Activated CD8-positive, alpha-beta memory T cell treated with anti-CD3 and anti-CD28 coated beads, Interleukin-2, amount 50 U/mL, for 1 hour (primary cell): ENCODE measurements around the gene ACTR1B.
"Not testable (repeated sequence)": the region's sequence is repeated elsewhere in the genome, so short reads cannot be mapped to it uniquely, and the experiment has no call there.

Experiments used
- DNase-seq: peaks from one replicate; pipeline ENCODE4 v3.0.0-alpha.2; 2020; ENCODE audit errors: extremely low read depth

Gene ACTR1B

DNA sequence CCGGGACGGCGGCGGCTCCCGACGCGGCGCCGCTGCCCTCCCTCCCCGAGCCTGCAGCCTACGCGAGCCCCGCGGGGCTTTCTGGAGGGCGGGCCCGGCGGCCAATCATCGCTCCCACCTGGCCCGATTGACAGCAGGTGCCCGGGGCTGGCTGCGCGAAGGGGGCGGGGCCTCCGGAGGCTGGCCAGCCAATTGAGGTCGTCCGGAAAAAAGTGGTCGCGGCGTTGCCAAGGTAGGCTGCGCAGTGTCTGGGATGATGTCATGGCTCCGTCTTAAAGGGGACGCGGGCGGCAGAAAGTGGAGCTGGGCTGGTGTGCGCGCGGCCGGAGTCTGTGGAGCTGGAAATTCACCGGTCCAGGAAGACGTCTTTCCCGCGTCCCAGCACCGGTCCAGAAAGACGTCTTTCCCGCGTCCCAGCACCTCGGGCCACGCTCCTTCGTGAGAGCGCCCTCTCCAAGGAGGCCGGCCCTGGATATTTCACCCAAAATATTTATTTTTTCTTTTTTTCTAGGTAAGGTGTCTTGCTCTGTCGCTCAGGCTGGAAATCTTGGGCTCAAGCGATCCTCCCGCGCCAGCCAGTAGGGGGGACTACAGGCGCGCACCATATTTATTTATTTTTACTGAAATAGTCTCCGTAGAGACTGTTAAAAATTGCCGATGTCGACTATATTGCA is at the start of gene ACTR1B:
ACTR1B (minus strand) TSS at position 83 of the 674 bp plus-strand sequence. CDS start 154 bp downstream, outside the sequence.
- peak; percentile 92 for DNase-seq

DNA sequence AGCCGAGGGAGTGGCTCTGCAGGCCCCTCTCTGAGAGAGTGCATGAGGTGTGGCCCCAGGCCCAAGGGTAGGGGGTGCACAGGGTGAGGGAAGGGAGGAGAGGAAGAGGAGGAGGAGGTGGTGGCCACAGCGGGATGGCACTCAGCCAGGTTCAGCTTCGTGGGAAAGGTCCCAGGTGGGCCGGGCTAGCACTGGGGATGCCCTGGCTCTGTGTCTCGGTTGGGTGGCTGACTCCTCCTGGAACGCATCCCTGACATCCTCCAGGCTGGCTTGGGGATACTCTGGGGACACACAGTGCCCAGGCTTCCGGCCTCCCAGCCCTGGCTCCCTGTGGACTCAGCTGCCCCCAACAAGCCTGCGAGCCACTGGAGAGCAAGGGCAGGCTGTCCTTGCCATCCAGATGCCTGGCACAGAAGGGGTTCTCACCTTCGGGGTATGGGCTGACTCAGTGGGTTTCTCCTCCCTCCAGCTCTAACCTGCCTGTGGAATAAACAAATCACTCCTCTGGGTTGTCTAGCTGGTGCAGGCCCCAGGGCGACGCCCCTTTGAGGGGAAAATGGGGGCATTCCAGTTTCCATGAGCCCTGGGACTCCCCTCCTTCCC is 49.0 kb upstream of the ACTR1B start:
- no peak for DNase-seq

DNA sequence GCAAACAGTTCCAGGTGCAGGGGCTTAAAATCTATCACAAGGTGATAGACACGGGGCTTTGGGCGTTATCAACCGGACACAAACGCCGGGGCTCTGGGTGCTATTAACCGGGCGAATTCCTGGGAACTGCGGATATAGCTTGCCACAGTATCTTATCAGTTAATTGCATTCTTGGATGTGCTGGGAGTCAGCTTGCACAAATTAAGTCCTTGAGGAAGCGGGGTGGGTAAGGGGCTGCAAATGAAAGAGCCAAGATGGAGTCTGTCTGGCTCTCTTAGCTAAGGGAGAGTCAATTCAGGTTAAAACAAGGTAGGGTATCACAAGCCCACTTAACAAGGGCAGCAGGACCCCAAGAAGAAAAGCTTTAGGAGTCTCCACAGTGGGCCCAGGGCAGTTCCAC is 48.3 kb upstream of the ACTR1B start:
- DNase-seq: not testable (repeated sequence)

DNA sequence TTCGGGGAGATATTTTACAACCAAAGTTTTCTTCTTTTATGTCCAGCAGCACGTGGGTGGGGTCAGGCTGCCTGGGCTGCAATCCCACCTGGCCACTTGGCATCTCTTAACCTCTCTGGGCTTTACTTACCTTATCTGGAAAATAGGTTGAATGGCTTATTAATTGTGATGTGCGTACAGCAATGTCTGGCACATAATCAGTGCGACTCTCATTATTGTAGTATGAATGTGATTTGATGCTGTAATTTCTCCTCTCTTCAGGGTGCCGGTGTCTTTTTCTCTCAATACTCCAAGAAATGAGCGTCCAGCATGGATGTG is 47.5 kb upstream of the ACTR1B start:
- no peak for DNase-seq

DNA sequence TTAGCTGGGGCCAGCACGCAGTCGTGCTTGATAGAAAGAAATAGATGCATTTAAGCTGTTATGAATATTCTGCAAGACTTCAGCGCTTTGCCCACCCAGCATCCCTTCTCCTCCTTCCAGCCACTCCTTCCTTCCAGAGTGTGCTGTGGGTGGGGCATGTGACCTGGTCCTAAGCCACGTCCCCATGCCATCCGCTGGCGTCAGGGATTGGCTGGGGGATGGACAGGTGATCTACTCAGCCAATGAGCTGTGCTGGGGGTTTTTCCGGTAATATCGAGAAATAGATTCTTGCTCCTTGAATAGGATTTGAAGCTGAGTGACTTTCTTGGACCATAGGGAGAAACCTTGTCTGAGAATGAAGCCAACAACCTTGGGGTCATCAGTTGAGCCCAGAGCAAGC is 44.8 kb upstream of the ACTR1B start:
- DNase-seq: no peak

DNA sequence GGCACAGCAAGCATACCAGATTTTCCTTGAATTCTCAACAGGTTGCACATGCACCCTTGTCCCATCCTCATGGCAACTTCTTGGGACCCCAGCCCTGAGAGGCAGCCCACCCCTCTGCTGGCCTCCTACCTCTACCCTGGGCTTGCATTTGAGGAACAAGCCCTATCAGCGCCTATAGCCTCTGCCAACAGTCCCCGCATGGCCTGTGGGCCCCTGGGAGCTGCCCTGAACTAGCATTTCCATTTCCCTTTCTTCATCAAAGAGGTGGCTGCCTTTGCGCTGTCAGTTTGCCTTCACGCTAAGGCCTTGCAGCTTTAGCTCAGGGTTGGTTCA is 44.2 kb upstream of the ACTR1B start:
- DNase-seq: no peak

DNA sequence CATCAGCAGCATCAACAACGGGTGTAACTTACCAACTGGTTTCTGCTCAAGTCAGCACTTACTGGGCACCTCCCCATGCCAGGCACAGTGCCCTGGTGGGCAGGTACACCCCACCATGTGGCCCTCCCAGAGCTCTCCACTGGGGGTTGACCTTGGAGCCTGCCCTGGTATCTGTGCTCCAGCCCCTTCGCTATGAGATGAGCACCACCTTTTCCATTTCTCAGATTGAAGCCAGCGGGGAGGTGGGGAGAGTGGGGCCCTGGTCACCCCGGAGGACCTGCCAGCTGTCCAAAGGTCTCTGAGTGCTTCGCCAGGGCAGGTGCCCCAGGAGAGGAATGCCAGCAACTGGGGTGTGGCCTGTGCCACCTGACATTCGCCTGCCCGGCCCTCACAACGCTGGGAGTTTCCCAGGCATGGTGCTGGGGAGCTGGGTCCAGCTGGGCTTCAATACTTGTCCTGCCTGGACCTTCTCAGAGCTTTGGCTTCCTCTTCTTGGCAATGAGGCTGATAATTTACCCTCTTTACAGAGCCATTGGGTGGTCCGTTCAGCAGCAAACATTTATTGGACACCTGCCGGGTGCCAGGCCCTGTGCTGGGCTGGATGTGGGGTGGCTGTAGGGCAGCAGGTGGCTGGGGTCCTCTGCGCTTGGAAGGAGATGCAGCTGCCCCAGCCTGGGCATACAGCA is 43.7 kb upstream of the ACTR1B start:
- DNase-seq: no peak

DNA sequence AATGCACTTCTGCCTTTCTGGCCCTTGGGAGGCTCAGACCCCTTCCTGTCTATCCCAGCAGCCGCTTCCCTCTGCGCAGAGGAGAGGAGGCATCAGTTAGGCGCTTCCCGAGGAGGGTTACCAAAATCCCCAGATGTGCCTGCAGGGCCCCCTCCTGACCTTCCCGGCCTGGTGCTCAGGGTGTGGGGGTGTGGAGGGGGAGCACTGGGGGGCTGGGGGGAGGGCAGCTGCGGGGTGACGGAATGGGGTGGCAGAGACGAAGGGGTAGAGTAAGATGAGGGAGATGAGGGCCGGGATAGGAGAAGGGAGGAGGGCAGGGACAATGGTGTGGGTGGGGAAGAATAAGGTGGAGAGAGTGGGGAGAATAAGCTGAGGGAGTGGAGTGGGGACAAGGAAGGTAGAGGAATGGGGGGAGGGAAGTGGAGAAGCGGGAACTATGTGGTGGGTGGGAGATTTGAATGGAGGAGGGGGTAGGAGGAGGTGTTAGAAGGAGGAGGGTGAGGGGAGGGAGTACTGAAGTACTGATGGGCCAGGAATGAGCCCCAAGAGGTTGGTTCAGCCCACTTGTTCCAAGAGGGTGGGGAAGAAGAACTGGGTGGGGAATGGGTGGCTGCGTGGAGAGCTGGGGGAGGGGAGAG is 43.0 kb upstream of the ACTR1B start:
- DNase-seq: no peak

DNA sequence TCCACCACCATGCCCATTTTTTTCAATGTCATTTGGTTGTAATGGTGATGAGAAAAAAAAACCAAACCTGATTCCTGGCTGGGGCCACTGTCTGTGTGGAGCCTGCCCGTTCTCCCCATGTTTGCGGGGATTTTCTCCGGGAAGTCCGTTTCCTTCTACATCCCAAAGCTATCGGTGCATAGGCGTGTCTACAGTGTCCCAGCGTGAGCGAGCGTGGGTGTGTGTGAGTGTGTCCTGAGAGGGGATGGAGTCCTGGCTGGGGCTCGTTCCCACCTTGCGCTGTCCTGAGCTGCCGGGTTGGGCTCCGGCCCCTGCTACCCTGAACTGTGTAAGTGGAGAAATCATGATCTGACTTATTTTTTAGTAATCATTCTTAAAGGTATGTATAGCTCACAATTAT is 42.3 kb upstream of the ACTR1B start:
- no peak for DNase-seq

DNA sequence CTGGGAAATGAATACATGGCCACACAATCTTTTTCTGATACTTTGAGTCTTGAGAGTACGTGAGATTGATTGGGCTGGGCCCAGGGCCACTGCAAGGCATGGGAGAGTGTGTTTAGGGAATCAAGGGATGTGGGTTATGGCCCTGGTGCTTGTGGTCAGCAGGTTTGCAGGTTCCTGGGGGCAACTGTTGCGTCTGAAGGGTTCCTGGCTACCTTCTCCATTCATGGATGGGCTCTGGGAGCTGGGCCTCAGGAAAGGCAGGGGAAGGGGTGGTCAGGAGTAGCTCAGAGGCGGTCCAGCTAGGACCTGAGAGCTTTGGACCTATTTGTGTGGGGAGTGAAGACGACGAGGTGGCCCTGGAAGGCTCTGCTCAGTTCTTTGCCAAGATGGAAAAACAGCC is 41.1 kb upstream of the ACTR1B start:
- DNase-seq: no peak

DNA sequence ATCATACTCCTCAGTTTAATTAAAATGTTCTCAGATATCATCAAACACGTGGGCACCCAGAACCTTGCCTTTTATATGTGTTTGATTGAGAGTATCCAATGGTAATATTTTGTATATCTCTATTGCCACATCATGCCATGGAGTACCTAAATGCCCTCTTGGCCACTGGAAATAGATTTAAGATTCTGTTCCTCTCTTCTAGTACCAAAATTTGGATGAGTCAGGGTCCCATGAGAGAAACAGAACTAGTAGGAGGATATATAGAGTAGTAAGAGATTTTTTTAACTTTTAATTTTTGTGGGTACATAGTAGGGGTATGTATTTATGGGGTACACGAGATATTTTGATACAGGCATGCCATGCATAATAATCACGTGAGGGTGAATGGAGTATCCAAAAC is 39.9 kb upstream of the ACTR1B start:
- no peak for DNase-seq

DNA sequence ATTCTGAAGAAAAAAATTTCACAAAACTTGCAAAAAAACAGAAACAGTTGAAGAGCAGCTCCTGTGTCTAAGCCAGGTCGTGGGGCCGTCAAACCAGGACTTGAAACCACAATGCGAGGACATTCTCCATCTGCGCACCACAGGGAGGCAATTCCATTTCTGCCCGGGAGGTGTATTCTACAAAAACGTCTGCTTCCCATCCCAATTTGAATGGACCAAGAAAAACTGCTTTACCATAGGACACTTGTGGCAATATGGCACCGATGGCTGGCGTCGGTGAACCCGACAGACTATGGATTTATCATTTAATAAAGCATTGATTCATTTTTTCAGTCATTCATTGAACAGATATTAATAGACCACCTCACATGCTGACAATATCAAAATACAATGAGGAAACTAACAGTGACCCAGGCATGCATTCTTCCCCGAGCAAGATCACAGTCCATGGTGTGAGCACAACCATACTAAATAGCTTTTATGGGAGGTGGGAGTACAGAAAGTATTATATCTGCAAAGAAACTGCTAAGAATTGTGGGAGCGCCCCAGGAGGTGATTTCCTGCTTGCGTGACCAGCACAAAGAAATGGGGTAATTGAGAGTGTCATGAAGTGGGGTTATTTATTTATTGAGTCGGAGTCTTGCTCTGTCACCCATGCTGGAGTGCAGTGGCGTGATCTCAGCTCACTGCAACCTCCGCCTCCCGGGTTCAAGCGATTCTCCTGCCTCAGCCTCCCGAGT is 39.1 kb upstream of the ACTR1B start:
- DNase-seq: no peak

DNA sequence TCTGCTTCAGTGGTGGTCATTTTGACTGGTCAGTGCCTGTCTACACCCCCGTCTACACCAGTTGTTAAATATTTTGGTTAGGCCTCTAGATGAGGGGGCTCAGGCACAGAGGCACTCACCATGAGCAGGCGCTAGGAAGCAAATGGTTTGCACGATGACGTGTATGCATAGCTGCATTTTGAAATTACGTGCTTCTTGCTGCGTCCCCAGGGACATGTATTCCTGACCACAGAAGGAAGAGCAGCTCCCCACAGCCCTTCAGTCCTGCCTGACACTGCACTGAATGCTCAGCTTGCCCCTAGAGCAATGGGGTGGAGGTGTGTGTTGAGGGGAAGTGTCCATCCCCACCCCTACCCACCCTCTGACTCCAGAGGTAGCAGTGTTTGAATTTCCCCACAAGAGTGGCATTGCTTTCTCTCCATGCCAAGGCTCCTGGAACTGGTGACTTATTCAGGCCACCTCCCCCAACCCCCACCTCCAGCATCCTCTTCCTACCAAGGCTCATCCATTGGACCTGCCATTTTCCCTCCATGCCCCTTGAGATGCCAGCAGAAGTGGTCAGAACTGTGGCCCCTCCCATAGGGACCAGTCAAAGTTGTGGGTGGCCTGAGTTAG is 38.1 kb upstream of the ACTR1B start:
- no peak for DNase-seq

DNA sequence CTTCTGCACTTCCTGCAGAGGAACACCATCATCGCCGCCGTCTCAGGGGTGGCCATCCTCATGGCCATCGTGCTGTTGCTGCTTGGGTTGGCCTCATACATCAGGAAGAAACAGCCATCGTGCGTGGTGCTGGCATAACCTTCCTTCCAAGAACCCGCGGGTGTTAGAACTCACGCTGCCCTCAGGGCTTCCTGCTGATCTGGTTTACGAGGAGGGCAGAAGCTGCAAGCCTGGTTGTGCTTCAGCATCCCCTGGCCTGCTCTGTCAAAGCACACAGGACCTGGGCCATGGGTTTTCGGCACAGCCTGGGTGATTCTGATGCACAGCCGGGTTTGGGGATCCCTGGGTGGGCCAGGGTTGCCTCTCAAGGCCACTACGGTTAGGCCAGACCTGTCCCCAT is 37.3 kb upstream of the ACTR1B start:
- DNase-seq: no peak

DNA sequence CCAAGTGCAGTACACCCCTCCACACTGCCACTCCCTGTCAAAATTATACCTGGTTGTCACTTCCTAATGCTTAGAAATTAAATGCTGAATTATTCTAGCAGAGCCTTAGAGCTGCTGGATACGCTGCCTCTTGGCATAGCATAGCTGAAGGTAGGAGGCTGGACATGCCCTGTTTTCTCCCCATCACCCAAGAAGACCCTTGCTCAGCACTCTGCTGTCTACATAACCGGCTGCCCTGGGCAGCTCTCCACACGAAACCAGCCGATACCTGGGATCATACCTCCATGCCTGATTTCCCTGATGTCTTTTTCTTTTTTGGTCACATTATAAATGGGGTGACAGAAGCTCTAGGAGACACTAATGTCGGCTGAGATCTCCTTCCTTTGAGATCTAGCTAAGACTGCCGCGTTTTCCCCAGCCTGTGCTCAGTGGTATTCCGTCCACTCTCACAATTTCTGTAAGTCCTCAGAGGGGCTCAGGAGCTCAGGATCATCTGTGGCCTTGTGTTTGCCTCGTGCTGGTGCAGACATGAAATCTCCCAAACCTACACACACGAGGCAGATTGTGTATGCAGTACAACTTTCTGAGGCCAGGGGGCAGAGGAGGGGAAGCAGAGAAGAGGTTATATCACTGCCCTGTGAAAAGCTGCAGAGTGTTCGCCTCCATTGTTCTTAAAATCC is 36.1 kb upstream of the ACTR1B start:
- DNase-seq: no peak

DNA sequence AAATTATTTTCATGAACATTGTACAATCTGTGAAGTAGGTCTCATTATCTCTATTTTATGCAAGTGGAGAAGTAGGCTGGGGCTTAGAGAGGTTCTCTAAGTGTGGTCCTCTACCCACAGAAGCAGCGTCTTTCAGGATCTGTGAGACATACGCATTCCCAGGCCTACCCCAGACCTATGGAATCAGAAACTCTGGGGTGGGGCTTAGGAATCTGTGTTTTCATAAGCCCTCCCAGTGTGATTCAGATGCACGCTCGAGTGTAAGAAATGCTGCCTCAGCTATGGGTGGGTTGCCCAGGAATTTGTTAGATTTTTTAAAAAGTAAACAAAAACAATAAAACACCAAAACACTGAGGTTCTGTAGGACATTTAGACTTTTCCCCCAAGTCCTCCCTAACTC is 34.7 kb upstream of the ACTR1B start:
- no peak for DNase-seq

DNA sequence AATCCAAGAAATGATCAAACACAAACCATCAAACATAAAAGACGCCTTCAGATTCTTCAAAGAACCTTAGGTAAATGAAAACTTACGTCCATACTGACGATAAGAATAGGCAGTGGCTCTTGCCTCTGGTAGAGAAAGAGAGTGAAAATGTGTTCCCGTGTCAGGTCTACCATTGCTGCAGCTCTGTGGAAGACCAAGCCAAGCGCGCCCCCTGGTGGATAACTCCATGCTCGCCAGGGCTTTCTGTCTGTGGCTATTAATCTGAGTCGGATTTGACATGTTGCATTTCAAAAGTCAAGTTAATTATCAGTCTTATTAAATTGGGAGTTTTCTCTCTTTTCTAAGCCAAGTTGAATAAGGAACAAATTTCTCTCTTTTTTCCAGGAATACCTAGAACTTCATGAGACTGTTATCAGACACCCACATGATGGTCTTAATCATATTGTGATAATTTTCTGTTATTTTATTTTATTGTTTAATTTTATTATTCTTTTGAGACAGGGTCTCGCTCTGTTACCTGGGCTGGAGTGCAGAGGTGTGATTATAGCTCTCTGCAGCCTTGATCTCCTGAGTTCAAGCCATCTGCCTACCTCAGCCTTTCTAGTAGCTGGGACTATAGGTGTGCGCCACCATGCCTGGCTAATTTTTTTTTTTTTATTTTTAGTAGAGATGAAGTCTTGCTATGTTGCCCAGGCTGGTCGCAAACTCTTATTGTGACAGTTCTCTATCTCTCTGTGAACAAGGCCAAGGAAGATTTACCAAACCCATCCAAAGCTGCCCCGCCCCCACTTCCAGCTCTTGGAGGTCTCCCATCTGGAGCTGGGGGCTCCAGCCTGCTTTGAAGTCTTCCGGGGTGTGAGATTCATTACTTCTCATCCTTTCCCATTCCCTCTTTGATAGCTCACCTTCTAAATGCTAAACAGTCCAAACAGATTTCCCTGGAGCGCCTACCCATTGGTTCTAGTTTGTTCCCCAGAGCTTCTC is 33.7 kb upstream of the ACTR1B start:
- peak; percentile 84 for DNase-seq

DNA sequence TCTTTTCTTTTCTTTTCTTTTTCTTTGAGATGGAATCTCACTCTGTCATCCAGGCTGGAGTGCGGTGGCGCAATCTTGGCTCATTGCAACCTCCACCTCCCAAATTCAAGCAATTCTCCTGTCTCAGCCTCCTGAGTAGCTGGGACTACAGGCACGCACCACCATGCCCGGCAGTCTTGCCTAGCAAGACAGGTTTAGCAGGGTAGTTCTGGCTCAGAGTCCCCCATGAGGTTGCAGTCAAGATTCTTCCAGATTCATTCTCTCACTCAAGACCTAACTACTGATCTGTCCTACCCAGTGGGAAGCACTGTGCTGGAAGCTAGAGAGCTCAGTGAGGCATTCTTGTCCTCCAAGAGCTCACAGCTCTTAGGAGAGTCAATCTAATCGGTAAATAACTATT is 31.9 kb upstream of the ACTR1B start:
- DNase-seq: no peak

DNA sequence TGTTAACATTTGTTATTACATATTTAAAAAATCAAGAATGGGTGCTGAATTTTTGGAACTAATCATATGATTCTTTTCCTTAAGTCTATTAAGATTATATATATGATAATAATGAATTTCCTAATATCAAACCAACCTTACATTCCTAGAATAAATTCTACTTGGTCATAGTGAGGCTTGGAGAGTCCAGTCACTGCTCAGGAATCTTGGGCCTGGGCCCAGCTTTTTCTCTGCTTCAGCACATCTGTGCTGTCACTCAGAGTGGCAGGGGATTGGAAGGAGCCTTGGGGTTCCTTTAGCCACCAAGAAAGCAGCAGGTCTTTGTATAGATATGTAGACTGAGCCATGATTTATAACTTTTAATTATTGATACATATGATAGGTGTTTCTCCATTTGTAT is 29.6 kb upstream of the ACTR1B start:
- no peak for DNase-seq

DNA sequence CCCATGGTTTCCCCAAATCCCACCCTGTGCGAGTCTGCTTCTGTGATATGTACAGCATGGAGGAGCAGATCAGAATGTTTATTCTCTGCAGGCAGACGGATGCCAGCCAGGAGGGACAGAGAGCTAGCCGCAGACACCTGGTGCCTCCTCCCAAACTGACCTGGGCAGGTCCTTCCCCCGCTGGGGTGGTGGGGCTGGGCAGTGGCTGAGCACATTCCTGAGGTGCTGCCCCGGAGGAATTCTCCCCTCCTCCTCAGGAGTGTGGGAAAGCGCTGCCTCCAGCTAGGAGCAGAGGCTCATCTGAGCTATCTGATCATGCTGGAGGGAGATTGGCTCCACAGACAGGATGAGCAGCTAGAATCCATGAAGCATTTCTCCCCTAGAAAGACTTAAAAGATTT is 27.3 kb upstream of the ACTR1B start:
- no peak for DNase-seq
